Limb (tissue), 2 donors: Measurements from ENCODE around the gene TMEM87B.
"Not testable (repeated sequence)": the region's sequence is repeated elsewhere in the genome, so short reads cannot be mapped to it uniquely, and the experiment has no call there.

ENCODE experiments used
- DNase-seq, 2 donors: peaks; one replicate each; pipeline ENCODE4 v3.0.0-alpha.2; 2016; ENCODE audit errors: extremely low spot score in 2 of 2

The TMEM87B gene

DNA sequence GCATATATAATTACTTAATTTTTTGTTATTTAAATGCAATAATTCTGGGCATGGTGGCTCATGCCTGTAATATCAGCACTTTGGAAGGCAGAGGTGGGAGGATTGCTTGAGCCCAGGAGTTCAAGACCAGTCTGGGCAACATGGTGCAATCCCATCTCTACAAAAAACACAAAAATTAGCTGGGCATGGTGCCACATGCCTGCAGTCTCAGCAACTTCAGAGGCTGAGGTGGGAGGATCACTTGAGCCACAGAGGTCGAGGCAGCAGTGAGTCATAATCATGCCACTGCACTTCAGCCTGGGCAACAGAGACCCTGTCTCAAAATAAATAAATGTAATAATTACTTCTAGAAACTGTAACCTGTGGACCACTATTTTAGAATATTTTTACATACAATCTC, 21.5 kb upstream of the TMEM87B start:
- DNase-seq: no peak

- no peak for DNase-seq
Measured at GRCh38 chr2:112034924-112035323, 20.1 kb upstream of the TMEM87B start.

DNA sequence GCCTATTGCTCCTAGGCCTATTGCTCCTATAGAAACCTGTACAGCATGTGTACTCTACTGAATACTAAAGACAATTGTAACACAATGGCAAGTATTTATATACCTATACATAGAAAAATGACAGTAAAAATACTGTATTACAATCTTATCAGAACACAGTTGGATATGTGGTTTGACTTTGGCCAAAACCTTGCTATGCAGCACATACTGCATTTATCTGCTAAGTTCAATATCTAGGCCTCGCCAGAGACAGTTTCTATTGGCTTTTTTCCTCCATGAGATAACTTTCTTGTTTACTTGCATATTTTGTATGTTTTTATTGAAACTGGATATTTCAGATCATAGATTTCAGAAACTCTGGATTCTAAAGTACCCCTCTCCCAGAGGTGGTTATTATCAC, 19.3 kb upstream of the TMEM87B start:
- DNase-seq: no peak

DNA sequence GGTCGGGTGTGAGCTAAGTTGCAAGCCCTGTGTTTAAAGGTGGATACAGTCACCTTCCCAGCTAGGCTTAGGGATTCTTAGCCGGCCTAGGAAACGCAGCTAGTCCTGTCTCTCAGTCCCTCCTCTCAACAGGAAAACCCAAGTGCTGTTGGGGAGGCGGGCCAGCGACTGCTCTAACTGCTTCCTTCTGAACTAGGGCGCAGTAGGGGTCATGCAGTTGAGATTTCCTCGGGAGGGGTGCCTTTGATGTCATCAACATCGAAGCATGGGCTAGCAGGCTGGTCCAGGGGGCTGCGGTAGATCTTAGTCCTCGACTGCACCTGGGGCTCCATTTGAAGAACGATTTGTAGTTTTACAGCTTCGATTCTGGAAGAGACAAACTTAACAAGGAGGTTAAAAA, 15.5 kb upstream of the TMEM87B start:
- DNase-seq: not testable (repeated sequence)

- not testable (repeated sequence) for DNase-seq
Measured at GRCh38 chr2:112040066-112040465, 15.0 kb upstream of the TMEM87B start.

DNA sequence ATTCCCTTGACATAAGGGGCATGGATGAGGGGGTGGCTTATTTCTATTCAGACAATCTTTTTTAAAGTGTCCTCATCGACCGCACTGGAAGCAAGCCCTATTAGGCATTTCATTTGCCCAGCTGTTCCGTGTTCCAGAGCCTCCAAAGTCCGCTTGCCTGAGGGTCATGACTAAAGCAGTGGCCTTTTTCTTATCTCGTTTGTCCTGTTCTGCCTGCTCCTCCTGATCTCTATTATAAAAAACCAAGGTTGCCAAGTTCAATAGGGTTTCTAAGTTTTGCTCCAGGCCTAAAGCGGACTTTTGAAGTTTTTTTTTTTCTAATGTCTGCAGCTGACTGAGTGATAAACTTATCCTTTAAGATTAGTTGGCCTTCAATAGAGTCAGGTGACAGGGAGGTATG, 13.6 kb upstream of the TMEM87B start:
- DNase-seq: not testable (repeated sequence)

GRCh38 chr2:112045446-112046014, 9.5 kb upstream of the TMEM87B start:
- no peak for DNase-seq

DNA sequence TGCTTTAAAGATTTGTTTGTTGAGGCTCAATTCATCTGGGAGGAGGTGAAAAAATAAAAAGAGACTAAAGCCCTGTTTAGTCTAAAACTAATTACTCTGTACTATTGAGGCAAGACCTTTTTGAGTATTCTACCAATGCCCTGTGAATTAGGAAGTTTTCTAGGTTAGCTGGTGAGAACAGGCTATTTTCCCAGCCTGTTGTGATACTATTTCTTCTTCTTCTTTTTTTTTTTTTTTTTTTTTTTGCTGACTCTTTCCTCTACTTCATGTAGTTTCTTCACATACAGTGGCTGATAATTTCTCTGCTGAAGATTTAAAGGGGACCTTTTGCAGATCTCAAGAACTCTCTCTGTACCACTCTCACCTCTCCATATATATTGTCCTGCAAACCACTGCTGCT, 8.8 kb upstream of the TMEM87B start:
- no peak for DNase-seq

DNA sequence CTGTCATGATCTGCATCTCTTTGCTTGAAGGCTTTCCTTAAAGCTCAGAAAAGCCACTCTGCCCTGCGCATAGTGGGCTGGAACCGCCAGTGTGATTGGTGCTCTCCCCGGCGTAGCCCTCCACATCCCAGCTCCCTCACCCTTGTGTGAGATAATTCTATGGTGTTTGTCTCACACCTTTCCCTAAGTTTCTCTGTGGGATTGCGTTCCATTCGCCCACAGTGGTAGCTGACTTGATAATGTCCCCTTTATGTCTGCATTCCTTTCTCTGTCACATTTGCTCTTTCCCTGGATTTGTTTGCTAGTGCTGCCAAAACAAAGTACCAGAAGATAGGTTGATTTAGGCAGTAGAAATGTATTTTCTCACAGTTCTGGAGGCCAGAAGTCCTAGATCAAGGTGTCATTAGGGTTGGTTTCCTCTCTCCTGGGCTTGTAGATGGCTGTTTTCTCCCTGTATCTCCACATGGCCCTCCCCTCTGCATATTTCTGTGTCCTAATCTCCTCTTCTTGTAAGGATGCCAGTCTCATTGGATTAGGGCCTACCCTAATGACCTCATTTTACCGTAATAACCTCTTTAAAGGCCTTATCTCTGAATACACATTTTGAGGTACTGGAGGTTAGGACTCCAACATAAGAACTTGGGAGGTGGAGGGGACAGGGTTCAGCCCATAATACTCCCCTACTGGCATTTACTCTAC, 7.4 kb upstream of the TMEM87B start:
- DNase-seq: no peak

GRCh38 chr2:112048236-112048592, 6.9 kb upstream of the TMEM87B start:
- no peak for DNase-seq

- DNase-seq: peak; percentile 39 to 62
Measured at GRCh38 chr2:112048887-112049286, 6.2 kb upstream of the TMEM87B start.

DNA sequence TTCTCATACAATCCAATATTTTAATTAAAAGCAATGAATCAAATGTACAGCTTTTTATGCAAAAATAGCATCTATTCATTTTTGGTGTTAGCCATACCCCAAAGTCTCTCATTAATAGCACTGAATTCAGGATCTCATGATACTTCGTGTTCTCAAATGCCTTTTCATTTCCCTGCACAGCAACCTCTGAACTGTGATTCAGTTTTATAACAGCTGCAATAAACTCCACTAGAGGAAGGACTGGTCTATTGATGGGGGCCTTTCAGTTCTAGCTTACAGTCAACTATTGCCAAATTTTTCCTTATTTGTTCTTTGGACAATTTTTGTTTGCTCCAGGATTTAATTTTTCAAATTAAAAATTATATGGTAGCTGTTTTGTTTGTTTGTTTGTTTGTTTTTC, 4.8 kb upstream of the TMEM87B start:
- DNase-seq: no peak

GRCh38 chr2:112053917-112054846, 887 bp upstream of the TMEM87B start:
- DNase-seq: peak; percentile 94 to 99

- DNase-seq: peak; percentile 62 to 88
Measured at GRCh38 chr2:112055730-112056625, 909 bp downstream of the TMEM87B start.

- DNase-seq: no peak
Measured at GRCh38 chr2:112056626-112056987, 1.5 kb downstream of the TMEM87B start.

DNA sequence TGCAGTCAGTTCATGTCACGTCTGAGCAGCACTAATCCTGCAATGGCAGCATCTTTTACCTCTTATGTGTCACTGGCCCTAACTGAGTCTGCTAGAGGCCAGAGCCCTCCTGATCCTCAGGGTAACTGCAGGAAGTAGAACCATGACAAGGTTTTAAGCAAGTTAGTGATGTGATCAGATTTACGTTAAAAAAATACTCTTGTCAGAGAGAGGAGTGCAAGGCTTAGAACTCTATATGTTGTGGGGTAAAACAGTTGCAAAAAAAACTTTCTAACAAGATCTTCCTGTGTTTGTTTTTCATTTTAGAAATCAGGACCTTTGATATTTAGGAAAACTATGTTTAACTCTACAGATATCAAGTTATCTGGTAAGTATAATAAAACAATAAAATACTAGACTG, 4.6 kb downstream of the TMEM87B start:
- DNase-seq: no peak

DNA sequence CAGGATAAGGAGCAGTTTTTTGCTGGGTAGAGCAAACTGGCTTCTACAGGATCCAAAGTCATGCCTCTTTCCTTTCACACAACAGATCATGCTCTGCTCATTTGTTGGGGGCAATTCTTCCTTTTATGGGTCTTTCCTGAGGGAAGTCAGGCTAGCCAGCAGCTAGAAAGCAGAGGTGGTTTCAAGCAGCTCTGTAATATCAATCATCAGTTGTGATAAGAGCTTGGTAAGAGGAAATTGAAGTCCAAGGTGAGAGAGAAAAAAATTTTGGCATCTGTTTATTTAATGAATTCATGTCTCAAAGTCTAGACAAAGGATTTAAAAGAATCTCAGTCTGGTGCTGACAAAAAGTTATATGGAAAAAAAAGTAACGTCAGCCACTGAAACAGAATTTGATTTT, 6.2 kb downstream of the TMEM87B start:
- no peak for DNase-seq

- DNase-seq: no peak
Measured at GRCh38 chr2:112061840-112062239, 6.8 kb downstream of the TMEM87B start.

GRCh38 chr2:112062894-112063293, 7.8 kb downstream of the TMEM87B start:
- DNase-seq: no peak

DNA sequence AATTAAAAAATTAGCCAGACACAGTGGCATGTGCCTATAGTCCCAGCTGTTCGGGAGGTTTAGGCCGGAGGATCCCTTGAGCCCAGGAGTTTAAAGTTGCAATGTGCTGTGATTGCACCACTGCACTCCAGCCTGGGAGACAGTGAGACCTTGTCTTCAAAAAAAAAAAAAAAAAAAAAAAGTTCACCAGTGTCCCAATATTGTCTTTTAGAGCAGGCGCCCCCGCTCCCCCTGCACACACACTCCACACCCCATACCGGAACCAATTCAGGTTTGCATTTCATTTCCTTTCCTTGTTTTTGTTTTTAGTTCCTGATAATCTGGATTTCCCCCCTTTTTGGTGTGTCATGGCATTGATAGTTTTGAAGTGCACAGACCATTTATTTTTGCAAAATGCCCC, 10.4 kb downstream of the TMEM87B start:
- no peak for DNase-seq

DNA sequence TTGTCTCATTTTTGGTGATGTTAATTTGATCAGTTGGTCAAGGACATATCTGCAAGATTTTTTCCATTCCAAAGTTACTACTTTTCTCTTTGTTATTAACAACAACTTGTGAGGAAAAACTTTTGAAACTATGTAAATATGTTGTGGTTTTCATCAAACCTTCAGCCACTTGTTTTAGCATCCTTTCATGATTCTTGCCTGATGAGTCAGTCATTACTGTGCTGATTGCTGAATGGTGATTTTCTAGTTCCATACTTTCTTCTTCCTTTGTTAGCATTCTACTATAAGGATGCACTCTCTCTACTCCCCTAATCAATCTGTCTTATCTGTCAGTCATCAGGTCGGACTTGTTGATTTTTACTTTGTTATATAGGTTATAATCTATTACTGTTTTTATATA, 10.9 kb downstream of the TMEM87B start:
- DNase-seq: no peak

DNA sequence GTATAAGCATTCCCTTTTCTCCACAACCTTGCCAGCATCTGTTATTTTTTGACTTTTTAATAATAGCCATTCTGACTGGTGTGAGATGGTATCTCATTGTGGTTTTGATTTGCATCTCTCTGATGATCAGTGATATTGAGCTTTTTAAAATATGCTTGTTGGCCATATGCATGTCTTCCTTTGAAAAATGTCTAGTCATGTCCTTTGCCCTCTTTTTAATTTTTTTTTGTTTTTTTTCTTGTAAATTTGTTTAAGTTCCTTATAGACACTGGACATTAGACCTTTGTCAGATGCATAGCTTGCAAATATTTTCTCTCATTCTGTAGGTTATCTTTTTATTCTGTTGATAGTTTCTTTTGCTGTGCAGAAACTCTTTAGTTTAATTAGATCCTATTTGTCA, 14.7 kb downstream of the TMEM87B start:
- DNase-seq: not testable (repeated sequence)
